ENCODE results near the gene SOAT1.
"Not testable (repeated sequence)": the region's sequence is repeated elsewhere in the genome, so short reads cannot be mapped to it uniquely, and the experiment has no call there.

Gene SOAT1

DNA sequence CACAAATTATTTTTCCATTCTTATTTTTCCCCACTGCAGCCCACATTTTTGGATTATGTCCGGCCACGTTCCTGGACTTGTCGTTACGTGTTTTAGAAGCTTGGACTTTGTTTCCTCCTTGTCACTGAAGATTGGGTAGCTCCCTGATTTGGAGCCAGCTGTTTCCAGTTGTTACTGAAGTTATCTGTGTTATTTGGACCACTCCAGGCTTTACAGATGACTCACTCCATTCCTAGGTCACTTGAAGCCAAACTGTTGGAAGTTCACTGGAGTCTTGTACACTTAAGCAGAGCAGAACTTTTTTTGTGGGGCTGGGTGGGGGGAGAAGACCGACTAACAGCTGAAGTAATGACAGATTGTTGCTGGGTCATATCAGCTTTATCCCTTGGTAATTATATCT, 59.9 kb downstream of the SOAT1 start:
- no peak for DNase-seq (ENCODE audit: low spot score)
- TF ChIP-seq, protein P1, sequence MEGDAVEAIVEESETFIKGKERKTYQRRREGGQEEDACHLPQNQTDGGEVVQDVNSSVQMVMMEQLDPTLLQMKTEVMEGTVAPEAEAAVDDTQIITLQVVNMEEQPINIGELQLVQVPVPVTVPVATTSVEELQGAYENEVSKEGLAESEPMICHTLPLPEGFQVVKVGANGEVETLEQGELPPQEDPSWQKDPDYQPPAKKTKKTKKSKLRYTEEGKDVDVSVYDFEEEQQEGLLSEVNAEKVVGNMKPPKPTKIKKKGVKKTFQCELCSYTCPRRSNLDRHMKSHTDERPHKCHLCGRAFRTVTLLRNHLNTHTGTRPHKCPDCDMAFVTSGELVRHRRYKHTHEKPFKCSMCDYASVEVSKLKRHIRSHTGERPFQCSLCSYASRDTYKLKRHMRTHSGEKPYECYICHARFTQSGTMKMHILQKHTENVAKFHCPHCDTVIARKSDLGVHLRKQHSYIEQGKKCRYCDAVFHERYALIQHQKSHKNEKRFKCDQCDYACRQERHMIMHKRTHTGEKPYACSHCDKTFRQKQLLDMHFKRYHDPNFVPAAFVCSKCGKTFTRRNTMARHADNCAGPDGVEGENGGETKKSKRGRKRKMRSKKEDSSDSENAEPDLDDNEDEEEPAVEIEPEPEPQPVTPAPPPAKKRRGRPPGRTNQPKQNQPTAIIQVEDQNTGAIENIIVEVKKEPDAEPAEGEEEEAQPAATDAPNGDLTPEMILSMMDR (IDR thresholded peaks at IDR 0.05; ENCODE audit: extremely low read depth, insufficient read depth, missing control alignments) = no peak
- in situ Hi-C loops (cut with MboI; ENCODE audit: low pct_unique_long_range_greater_than_20kb, low sequenced_read_pairs, unreplicated experiment) = loop anchor here (25.0 kb wide), 1 partner anchor 816 kb away; no protein-coding TSS in a partner anchor

DNA sequence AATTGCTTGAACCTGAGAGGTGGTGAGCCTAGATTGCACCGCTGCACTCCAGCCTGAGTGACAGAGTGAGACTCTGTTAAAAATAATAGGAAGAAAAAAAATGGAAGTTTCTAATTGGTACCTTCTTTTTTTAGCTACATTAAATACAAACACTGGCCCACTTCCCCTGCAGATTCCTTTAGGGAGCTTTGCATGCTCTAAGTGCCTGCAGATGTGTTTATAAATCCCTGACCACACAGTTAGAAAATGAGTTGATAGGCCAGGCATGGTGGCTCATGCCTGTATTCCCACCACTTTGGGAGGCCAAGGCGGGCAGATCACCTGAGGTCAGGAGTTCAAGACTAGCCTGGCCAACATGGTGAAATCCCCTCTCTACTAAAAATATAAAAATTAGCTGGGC, 68.0 kb downstream of the SOAT1 start:
- in situ Hi-C loops (cut with MboI; ENCODE audit: low pct_unique_long_range_greater_than_20kb, low sequenced_read_pairs, unreplicated experiment) = loop anchor here (10.0 to 25.0 kb wide), 2 partner anchors 277 to 824 kb away; partner anchors contain the start of gene TOR3A
- not testable (repeated sequence) for DNase-seq (ENCODE audit: low spot score)

DNA sequence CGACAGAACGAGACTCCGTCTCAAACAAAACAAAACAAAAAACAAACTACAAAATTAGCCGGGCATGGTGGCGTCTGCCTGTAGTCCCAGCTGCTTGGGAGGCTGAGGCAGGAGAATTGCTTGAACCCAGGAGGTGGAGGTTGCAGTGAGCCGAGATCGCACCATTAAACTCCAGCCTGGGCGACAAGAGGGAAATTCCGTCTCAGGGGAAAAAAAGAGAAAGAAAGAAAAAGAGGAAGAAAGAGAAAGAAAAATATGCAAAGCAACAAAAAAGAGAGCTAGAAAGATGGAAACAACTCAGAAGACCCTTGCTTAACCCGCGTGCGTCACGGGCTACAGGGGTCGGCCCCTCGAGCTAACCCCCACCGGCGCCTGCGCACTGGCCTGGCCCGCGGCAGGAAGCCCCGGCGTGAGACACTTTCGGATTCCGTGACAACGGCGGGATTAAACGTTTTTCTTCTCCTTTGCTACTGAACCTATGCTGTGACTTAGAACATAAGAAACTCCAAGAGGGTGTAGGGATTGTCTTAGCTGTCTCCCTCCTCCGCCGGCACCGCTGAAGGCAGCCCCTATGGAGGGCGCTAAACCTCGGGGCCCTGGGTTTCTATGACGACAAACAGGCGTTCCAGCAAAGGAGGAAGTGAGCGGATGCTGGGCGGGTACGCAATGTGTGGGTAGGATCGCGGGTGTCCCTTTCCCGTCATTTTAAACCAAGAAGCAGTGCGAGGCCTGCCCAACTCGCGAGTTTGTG, 71.9 kb downstream of the SOAT1 start, which contains the start of gene AXDND1:
Gene AXDND1 (plus strand): TSS at position 630 of the 751 bp plus-strand sequence. CDS start 539 bp downstream, outside the sequence.
- in situ Hi-C loops (cut with MboI; ENCODE audit: low pct_unique_long_range_greater_than_20kb, low sequenced_read_pairs, unreplicated experiment) = loop anchor here (10.0 to 25.0 kb wide), 2 partner anchors 281 to 828 kb away; partner anchors contain the start of gene TOR3A
- DNase-seq (ENCODE audit: low spot score) = peak; percentile 87
- TF ChIP-seq, protein P1 (IDR thresholded peaks at IDR 0.05; ENCODE audit: extremely low read depth, insufficient read depth, missing control alignments) = no peak

DNA sequence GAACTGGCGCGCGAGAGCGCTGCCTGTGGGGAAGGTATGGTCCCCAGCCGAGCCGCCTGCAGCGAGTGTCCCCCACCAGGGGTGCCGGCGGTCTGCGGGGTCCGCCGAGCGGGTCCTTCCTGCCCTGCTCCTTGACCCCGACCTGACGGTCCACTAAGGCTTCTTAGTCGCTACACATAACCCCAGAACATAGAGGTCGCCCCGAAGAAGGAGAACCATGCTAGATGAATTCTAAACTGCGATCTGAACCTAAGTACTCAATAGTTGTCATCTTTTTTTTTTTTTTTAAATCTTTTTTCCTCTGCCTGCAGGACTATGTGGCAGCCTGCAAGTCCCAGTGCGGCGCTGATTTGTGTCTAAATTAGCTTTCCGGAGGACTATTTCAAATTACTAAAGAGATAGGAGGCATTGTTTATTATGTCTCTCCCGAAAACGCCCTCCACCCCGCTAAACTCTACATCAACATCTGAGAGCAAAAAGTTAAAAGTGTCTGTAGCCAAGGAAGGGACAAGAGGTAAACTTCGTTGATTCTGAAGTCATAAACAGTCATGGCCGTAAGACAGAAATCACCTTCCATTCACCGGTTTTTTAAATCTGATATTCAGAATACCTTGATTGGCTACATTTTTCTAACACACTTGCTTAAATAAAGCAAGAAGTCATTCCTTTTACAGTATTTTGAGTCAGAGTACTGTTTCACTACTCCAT, 72.7 kb downstream of the SOAT1 start:
- DNase-seq (ENCODE audit: low spot score) = peak; percentile 9
- TF ChIP-seq, protein P1 (IDR thresholded peaks at IDR 0.05; ENCODE audit: extremely low read depth, insufficient read depth, missing control alignments) = no peak
- in situ Hi-C loops (cut with MboI; ENCODE audit: low pct_unique_long_range_greater_than_20kb, low sequenced_read_pairs, unreplicated experiment) = loop anchor here (10.0 to 25.0 kb wide), 2 partner anchors 281 to 829 kb away; partner anchors contain the start of gene TOR3A

DNA sequence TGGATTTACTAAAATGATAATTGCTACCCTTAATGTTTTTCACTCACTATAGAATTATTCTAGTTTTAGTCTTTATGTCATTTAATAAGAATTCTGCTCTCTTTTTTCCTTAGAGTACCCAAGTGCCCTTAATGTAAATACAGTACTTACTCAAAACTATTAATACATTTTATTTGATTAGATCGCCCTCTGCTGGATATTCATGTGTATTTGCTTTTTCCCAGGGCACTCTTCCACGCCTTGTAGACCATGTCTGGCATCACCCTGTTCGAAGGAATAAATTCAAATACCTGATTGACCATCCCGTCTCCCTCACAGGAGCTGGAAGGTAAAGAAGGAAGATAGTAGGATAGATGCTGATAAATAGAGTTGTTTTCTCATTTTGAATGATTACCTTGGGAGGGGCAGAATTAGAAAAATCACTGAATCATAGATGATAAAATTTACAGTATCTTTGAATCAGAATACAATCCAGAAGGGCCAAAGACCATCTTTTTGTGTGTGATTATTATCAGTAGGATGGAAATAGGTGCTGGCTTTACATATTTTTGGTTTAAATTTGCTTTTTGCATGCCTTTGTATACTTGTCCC, 76.2 kb downstream of the SOAT1 start:
- in situ Hi-C loops (cut with MboI; ENCODE audit: low pct_unique_long_range_greater_than_20kb, low sequenced_read_pairs, unreplicated experiment) = loop anchor here (10.0 to 25.0 kb wide), 2 partner anchors 285 to 833 kb away; partner anchors contain the start of gene TOR3A
- TF ChIP-seq, protein P1 (IDR thresholded peaks at IDR 0.05; ENCODE audit: extremely low read depth, insufficient read depth, missing control alignments) = peak; percentile 60
- DNase-seq (ENCODE audit: low spot score) = peak; percentile 63

DNA sequence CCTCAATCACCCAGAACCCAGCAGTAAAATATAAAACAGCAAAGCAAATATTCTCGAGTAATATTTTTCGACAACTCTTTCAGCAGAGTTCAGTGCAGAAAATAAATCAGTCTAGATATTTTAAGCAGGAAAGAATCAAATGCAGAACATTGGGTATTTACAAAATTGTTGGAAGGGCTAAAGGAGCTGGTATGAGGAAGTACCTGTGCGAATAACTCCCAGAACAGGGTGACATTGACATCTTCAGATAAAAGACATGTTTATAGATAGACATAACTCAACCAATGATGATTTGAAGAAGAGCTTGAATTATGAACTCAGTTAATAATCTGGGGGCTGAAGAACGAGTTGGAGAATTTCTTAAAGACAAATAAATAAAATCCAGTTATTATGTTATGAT, 78.6 kb downstream of the SOAT1 start:
- TF ChIP-seq, protein P1 (IDR thresholded peaks at IDR 0.05; ENCODE audit: extremely low read depth, insufficient read depth, missing control alignments) = no peak
- in situ Hi-C loops (cut with MboI; ENCODE audit: low pct_unique_long_range_greater_than_20kb, low sequenced_read_pairs, unreplicated experiment) = loop anchor here (25.0 kb wide), 1 partner anchor 835 kb away; no protein-coding TSS in a partner anchor
- no peak for DNase-seq (ENCODE audit: low spot score)
